Middle frontal gyrus (tissue), 1 donor: ENCODE measurements around the gene WNT9B.
"Not testable (repeated sequence)": the region's sequence is repeated elsewhere in the genome, so short reads cannot be mapped to it uniquely, and the experiment has no call there.

ENCODE experiments used
- DNase-seq: peaks from one replicate; pipeline ENCODE4 v3.0.0-alpha.2; 2015; ENCODE audit warnings: low spot score; ENCODE audit errors: extremely low spot score

The WNT9B gene

GRCh38 chr17:46908068-46908737, 56.8 kb downstream of the WNT9B start:
- DNase-seq: no peak

GRCh38 chr17:46910179-46910927, 59.0 kb downstream of the WNT9B start:
- DNase-seq: no peak

DNA sequence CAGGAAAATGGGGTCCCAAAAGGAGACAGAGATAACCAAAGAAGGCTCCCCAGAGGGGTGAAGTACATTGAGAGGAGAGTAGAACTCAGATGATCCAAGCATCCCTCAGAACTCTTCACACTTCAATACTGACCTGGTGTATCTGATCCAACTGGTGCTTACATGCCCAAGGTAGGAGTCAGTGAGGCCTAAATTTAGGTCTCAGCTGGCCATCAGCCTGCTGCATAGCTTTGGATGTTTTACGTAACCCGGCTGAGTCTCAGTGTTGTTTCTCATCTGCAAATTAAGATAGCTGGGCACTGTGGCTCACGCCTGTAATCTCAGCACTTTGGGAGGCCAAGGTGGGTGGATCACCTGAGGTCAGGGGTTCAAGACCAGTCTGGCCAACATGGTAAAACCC, 59.9 kb downstream of the WNT9B start:
- DNase-seq: no peak

GRCh38 chr17:46915596-46915995, 64.2 kb downstream of the WNT9B start:
- DNase-seq: no peak

DNA sequence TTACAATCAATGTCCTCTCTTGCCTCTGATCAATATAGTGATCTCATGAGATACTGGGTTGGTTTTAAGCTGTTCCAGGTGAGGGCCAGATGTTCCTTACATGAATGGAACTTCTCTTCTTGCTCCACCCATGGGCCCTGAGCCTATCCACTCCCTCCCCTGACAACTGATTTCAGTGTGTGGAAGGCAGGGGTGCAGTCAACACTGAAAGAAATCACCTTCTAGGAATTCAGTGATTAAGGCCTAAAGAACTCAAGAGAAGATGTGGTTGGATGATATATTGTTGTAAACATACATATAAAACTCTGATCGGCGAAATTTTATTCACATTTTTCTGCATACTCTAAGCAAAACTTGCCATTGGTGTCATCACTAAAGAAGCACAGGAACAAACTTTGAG, 64.8 kb downstream of the WNT9B start:
- no peak for DNase-seq

DNA sequence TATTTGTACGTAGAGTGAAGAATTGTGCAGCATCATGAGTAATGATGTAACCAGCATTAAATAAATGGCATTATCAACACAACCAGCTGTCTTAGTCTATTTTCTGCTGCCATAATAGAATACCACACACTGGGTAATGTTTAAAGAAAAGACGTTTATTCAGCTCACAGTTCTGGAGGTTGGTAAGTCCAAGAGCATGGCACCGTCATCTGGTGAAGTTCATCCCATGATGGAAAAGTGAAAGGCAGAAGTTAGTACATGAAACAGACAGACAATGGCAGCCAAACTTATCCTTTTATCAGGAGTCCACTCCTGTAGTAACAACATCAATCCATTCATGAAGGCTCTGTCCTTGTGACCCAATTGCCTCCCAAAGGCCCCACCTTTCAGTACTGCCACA, 65.2 kb downstream of the WNT9B start:
- DNase-seq: no peak

DNA sequence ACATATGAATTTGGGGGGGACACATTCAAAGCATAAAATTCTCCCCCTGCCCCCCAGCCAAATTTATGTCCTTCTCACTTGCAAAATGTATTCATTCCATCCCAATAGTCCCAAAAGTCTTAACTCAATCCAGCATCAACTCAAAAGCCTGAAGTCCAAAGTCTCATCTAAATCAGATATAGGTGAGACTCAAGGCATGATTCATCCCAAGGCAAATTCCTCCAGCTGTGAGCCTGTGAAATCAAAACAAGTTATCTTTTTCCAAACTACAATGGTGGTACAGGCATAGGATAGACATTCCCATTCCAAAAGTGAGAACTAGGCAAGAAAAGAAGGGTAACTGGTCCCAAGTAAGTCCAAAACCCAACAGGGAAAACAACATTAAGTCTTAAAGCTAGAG, 65.7 kb downstream of the WNT9B start:
- no peak for DNase-seq

- no peak for DNase-seq
Observed at GRCh38 chr17:46917516-46917915, 66.1 kb downstream of the WNT9B start.

- not testable (repeated sequence) for DNase-seq
Observed at GRCh38 chr17:46921962-46922361, 70.6 kb downstream of the WNT9B start.

GRCh38 chr17:46922487-46922803, 71.1 kb downstream of the WNT9B start:
- no peak for DNase-seq

DNA sequence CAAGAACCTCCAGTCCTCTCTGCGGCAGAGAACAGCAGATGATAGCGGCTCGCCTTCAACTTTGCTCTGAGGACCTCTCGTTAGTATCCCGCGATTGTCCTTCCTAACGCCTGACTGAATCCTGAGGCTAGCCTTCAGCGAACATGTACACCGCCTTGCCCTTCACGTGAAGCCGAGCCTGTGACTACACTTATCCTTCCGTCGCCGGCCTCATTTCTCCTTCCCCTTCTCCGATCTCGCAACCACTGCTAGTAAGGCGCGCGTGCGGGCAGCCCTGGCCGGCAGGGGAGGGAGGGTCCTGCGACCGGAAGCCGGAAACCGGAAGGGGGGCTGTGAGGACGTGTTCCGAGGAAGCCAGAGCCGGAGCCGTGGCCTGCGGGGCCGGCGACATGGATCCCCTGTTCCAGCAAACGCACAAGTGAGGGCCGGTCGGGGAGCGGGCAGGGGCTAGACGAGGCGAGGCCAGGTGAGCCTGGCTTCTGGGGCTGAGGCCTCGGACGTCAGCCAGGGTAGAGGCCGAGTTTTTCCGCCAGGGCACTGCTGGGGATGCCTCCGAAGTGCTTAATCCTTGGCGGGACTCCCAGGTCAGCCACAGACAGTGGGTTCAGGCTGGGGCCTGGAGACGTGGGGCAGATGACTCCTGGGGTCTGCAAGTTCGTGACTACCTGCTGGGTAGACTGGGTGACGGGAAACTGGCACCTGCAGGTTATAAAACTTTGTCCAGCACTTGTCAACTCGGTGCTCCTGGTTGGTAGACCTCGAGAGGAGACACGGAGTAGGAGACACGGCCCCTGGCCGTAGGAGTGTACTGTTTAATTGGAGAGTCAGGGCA, 71.6 kb downstream of the WNT9B start, which contains the start of gene GOSR2:
GOSR2 (plus strand) TSS at position 357 of the 832 bp plus-strand sequence; CDS start at position 390, 33 bp downstream.
- peak; percentile 68 for DNase-seq

DNA sequence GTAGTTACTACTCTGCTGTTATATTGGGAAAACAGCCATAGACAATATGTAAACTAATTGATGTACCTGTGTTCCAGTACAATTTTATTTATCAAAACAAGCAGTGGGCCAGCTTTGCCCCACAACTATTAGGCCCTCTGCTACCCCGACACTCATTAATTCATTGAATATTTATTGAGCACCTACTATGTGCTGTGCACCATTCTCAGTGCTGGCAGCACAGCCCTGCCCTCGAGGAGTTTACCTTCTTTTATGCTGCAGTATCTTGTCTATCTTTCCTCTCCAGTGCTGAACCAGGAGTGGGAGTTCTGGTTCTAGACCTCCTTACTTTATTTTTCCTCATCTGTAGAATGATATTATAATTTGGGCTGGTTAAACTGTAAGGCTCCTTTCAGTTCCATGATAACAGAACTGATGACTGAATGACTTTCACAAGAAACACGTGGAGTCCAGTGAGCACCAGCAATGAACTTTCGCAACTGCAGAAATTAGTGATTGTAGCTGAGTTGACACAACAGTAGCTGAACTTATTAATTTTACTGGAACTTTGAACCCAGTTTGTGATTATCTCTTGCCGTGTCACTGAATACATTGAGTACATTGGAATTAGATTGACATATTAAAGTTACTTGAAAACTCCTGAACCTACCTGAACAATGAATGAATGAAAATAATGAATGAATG, 73.9 kb downstream of the WNT9B start:
- no peak for DNase-seq

- DNase-seq: no peak
Observed at GRCh38 chr17:46928467-46929261, 77.3 kb downstream of the WNT9B start.

GRCh38 chr17:46929413-46929812, 78.0 kb downstream of the WNT9B start:
- DNase-seq: no peak

DNA sequence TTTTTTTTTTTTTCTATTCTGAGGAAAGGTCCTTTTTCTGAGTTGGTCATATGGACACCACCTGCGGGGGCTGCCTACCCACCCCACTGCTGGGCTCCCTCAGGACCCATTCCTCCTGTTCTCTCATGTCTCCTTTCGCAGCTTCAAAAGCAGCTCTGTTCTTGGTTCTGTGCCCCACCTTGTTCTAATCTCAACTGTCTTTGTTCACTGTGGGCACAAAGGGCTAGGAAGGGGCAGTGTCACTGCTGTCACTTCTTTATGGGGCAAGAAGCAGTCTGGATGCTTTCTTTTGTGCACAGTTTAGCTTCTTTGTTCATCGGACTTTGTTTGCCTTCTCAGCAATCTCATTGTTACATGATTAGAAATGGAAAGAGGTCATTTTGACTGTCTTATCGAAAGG, 78.7 kb downstream of the WNT9B start:
- no peak for DNase-seq

DNA sequence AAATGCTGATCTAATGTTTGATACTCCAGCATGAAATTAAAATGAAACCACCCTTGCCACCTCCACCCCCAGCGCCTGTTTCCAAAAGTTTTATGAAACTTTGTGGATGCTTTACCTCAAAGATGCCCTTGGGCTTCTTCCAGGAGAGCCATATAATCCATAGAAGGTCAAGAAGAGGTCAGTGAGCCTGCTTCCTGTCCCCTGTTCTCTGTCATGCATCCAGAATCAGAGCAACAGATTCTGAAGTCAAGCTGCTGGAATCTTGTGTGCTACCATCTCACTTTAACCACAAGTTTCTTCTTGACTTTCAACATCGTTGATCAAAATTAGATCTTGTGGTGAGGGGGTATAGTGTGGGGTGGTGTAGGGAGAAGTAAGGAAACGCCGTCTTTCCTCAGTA, 80.2 kb downstream of the WNT9B start:
- DNase-seq: no peak

DNA sequence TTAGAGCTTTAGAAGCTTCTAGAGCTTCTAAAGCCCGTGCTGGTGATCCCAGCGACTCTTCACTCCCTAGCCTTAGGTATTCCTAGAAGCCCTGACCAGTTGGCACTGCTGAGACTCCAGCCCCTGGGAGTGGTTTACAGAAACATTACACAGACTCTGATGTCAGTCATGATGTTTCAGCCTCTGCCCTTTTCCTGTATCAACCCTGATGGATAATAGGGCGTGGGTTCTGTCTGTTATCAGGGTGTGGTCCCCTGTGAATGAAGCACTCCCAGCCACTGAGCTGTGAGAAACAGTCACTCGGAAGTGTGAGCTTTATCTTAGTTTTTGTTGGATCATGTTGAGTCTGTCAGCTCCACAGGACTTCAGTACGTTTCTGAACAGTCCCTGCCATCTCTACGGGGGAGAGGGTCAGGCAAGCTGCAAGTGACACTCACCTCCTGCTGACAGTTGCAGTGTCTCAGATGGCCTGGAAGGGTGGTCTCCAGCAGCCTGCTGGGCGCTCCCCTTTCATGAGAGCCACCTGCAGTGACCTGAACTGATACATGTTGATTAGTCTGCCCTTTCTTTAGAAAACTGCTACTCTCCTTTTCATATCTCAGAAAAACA, 84.4 kb downstream of the WNT9B start:
- no peak for DNase-seq
